ENCODE results near the gene SLC39A13. TPM values are rescaled to one million over a fixed set of nuclear protein-coding genes. Genes with fewer than 3 reads are reported as not detected.

The SLC39A13 gene
- total and polyA plus RNA-seq, 2 of the 13 experiments (the other 11 are each of a cell fraction or from before 2014, with no cell fraction given), result 15.3 to 30.5 TPM

GRCh38 chr11:47407746-47408590 lies at the start of gene SLC39A13 (continued):
- TF ChIP-seq PRDM10 (CRISPR knock-in tag; IDR thresholded peaks at IDR 0.05; ENCODE audit: low read depth) (no peak; the same call in 1 of the 2 replicates), ZSCAN30 (CRISPR knock-in tag; IDR thresholded peaks at IDR 0.05) (no peak), ZNF451 (CRISPR knock-in tag; IDR thresholded peaks at IDR 0.05) (peak; percentile 53; the same call in 1 of the 2 replicates), ZNF569 (CRISPR knock-in tag; IDR thresholded peaks at IDR 0.05; ENCODE audit: borderline replicate concordance) (peak; percentile 42; the same call in 1 of the 2 replicates), ZNF251 (CRISPR knock-in tag; IDR thresholded peaks at IDR 0.05) (no peak), ZNF225 (CRISPR knock-in tag; IDR thresholded peaks at IDR 0.05) (no peak; the same call in 1 of the 2 replicates), GATAD1 (CRISPR knock-in tag; IDR thresholded peaks at IDR 0.05) (peak; percentile 90), ZNF770 (CRISPR knock-in tag; IDR thresholded peaks at IDR 0.05) (peak; percentile 77), EP300 (IDR thresholded peaks at IDR 0.05; ENCODE audit: low read depth in 2 of 2, low read length in 2 of 2) (peak in 1 of 2 experiments; percentile 52; a peak in 2 of 4 replicates), EP300 (CRISPR knock-in tag; IDR thresholded peaks at IDR 0.05; ENCODE audit: borderline replicate concordance) (no peak), ZFP36L2 (CRISPR knock-in tag; IDR thresholded peaks at IDR 0.05) (no peak), CTCF (CRISPR knock-in tag; IDR thresholded peaks at IDR 0.05) (peak; percentile 90), RFXANK (CRISPR knock-in tag; IDR thresholded peaks at IDR 0.05) (peak; percentile 65; the same call in 1 of the 2 replicates), ZNF383 (CRISPR knock-in tag; IDR thresholded peaks at IDR 0.05; ENCODE audit: borderline replicate concordance) (peak; percentile 74; the same call in 1 of the 2 replicates), MED1 (CRISPR knock-in tag; IDR thresholded peaks at IDR 0.05) (peak; percentile 91), ZFY (CRISPR knock-in tag; IDR thresholded peaks at IDR 0.05) (peak; percentile 89), ZNF160 (CRISPR knock-in tag; IDR thresholded peaks at IDR 0.05) (peak; percentile 74; the same call in 1 of the 2 replicates)
- TF ChIP-seq, protein P1, sequence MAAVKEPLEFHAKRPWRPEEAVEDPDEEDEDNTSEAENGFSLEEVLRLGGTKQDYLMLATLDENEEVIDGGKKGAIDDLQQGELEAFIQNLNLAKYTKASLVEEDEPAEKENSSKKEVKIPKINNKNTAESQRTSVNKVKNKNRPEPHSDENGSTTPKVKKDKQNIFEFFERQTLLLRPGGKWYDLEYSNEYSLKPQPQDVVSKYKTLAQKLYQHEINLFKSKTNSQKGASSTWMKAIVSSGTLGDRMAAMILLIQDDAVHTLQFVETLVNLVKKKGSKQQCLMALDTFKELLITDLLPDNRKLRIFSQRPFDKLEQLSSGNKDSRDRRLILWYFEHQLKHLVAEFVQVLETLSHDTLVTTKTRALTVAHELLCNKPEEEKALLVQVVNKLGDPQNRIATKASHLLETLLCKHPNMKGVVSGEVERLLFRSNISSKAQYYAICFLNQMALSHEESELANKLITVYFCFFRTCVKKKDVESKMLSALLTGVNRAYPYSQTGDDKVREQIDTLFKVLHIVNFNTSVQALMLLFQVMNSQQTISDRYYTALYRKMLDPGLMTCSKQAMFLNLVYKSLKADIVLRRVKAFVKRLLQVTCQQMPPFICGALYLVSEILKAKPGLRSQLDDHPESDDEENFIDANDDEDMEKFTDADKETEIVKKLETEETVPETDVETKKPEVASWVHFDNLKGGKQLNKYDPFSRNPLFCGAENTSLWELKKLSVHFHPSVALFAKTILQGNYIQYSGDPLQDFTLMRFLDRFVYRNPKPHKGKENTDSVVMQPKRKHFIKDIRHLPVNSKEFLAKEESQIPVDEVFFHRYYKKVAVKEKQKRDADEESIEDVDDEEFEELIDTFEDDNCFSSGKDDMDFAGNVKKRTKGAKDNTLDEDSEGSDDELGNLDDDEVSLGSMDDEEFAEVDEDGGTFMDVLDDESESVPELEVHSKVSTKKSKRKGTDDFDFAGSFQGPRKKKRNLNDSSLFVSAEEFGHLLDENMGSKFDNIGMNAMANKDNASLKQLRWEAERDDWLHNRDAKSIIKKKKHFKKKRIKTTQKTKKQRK (IDR thresholded peaks at IDR 0.05; ENCODE audit: low read length), result no peak
